Activated CD8-positive, alpha-beta memory T cell treated with anti-CD3 and anti-CD28 coated beads for 24 hours (primary cell): ENCODE results near the gene FILIP1L.
A peak's percentile ranks its signal among the peaks of the same experiment; 100 is the strongest.
"Not testable (repeated sequence)": the region's sequence is repeated elsewhere in the genome, so short reads cannot be mapped to it uniquely, and the experiment has no call there.

Experiments used
- DNase-seq: peaks from one replicate; pipeline ENCODE4 v3.0.0-alpha.2; 2020

Gene FILIP1L

GRCh38 chr3:100072326-100073048 lies 41.8 kb downstream of the FILIP1L start:
- DNase-seq = no peak

- DNase-seq = no peak
Observed at GRCh38 chr3:100069472-100069871, 44.8 kb downstream of the FILIP1L start.

GRCh38 chr3:100068826-100069225 lies 45.5 kb downstream of the FILIP1L start:
- peak; percentile 90 for DNase-seq

GRCh38 chr3:100067589-100067988 lies 46.7 kb downstream of the FILIP1L start:
- DNase-seq = no peak

- no peak for DNase-seq
Observed at GRCh38 chr3:100063929-100064461, 50.3 kb downstream of the FILIP1L start.

GRCh38 chr3:100062665-100063064 lies 51.6 kb downstream of the FILIP1L start:
- no peak for DNase-seq

- no peak for DNase-seq
Observed at GRCh38 chr3:100060685-100061484, 53.4 kb downstream of the FILIP1L start.

GRCh38 chr3:100059472-100059871 lies 54.8 kb downstream of the FILIP1L start:
- no peak for DNase-seq

GRCh38 chr3:100057716-100058575 lies 56.4 kb downstream of the FILIP1L start:
- no peak for DNase-seq

GRCh38 chr3:100053951-100054620 lies 60.2 kb downstream of the FILIP1L start:
- DNase-seq = no peak

- not testable (repeated sequence) for DNase-seq
Observed at GRCh38 chr3:100051513-100051912, 62.8 kb downstream of the FILIP1L start.

GRCh38 chr3:100048248-100048647 lies 66.1 kb downstream of the FILIP1L start:
- no peak for DNase-seq

GRCh38 chr3:100047455-100048141 lies 66.7 kb downstream of the FILIP1L start:
- DNase-seq = no peak

GRCh38 chr3:100046986-100047385 lies 67.3 kb downstream of the FILIP1L start:
- DNase-seq = no peak

- DNase-seq = no peak
Observed at GRCh38 chr3:100045696-100046095, 68.6 kb downstream of the FILIP1L start.

GRCh38 chr3:100044369-100044768 lies 69.9 kb downstream of the FILIP1L start:
- DNase-seq = no peak

GRCh38 chr3:100043271-100043670 lies 71.0 kb downstream of the FILIP1L start:
- no peak for DNase-seq

GRCh38 chr3:100042166-100042981 lies 71.9 kb downstream of the FILIP1L start:
- DNase-seq = no peak

- DNase-seq = no peak
Observed at GRCh38 chr3:100041328-100041749, 73.0 kb downstream of the FILIP1L start.

GRCh38 chr3:100040451-100041225 lies 73.7 kb downstream of the FILIP1L start:
- DNase-seq = no peak
